ENCODE measurements around the gene PDAP1.

DNA sequence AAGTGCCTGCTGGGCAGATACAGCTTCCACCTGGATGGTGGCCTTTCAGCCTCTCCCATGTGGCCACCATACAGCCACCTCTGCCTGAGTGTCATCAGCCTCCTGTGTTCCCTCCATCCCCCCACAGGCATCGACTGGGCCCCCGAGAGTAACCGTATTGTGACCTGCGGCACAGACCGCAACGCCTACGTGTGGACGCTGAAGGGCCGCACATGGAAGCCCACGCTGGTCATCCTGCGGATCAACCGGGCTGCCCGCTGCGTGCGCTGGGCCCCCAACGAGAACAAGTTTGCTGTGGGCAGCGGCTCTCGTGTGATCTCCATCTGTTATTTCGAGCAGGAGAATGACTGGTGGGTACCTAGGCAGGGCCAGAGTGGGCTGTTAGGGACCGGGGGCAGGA lies 20.5 kb downstream of the PDAP1 start:
- TF ChIP-seq POLR2AphosphoS5 (IDR thresholded peaks at IDR 0.05; ENCODE audit: borderline replicate concordance, low read depth, low read length), result no peak
- no peak for TF ChIP-seq EZH2 (IDR thresholded peaks at IDR 0.05)
- TF ChIP-seq FOXP2 (optimal IDR thresholded peaks at IDR 0.05; ENCODE audit: control extremely low read depth, extremely low read length, insufficient read depth), result no peak
